Measurements from ENCODE around the gene ZFYVE27.

Gene ZFYVE27

DNA sequence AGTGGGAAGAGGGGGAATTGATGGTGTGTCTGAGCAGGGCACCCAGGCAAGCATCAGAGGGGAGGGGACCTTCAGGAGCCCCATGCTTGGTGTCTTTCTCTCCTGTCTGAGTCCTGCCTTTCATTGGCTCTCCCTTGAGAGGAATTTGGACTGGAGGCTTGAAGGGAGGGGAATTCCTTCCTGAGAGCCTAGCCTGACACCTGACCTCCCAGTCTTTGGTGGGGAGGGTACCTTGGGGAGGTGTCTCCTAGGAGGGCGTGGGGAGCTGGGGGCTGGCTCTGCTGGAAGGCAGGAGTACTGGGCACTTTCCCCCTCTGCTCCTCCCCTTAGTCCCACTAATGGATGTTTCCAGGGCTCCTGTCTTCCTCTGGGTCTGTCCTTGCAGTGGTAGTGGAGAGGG is 36.2 kb downstream of the ZFYVE27 start:
- Histone ChIP-seq H3K4me1 (ENCODE audit: control insufficient read depth, insufficient read depth, low read length, poor library complexity, severe bottlenecking) (peaks cover 5% of the 10 kb centered on the region), H3K4me3 (ENCODE audit: extremely low read depth, insufficient read depth, low read length, poor library complexity, severe bottlenecking) (no peak overlapping the region), H3K27ac (ENCODE audit: low read depth, low read length, severe bottlenecking) (no peak overlapping the region), H3K9me3 (ENCODE audit: control insufficient read depth, low read length) (no peaks in the 10 kb centered on the region), H3K36me3 (ENCODE audit: control insufficient read depth, insufficient read depth, low read length) (no peaks in the 10 kb centered on the region)
- WGBS, 2 experiments (ENCODE audit: insufficient coverage in 2 of 2) = no CpG with 5 or more reads among the region's 1 CpG

- Histone ChIP-seq H3K36me3 (ENCODE audit: control insufficient read depth, insufficient read depth, low read length) (no peaks in the 10 kb centered on the region), H3K4me1 (ENCODE audit: control insufficient read depth, insufficient read depth, low read length, poor library complexity, severe bottlenecking) (peaks cover 5% of the 10 kb centered on the region), H3K9me3 (ENCODE audit: control insufficient read depth, low read length) (no peaks in the 10 kb centered on the region), H3K27ac (ENCODE audit: low read depth, low read length, severe bottlenecking) (no peak overlapping the region), H3K4me3 (ENCODE audit: extremely low read depth, insufficient read depth, low read length, poor library complexity, severe bottlenecking) (no peak overlapping the region)
- 79 to 90% methylated on average over 9 to 10 of the region's 10 CpGs for WGBS, 2 experiments (ENCODE audit: insufficient coverage in 2 of 2)
These were observed 37.9 kb downstream of the ZFYVE27 start for GRCh38 chr10:97774811-97775294.

- peaks cover 11% of the 10 kb centered on the region for H3K4me1 ChIP-seq (ENCODE audit: control insufficient read depth, insufficient read depth, low read length, poor library complexity, severe bottlenecking)
- no peak overlapping the region for H3K4me3 ChIP-seq (ENCODE audit: extremely low read depth, insufficient read depth, low read length, poor library complexity, severe bottlenecking)
- H3K36me3 ChIP-seq (ENCODE audit: control insufficient read depth, insufficient read depth, low read length) = no peaks in the 10 kb centered on the region
- 74 to 96% methylated on average over 3 of the region's 4 CpGs for WGBS, 2 experiments (ENCODE audit: insufficient coverage in 2 of 2)
- no peak overlapping the region for H3K27ac ChIP-seq (ENCODE audit: low read depth, low read length, severe bottlenecking)
- no peaks in the 10 kb centered on the region for H3K9me3 ChIP-seq (ENCODE audit: control insufficient read depth, low read length)
These were observed 40.2 kb downstream of the ZFYVE27 start for GRCh38 chr10:97777143-97777542.

- H3K4me3 ChIP-seq (ENCODE audit: extremely low read depth, insufficient read depth, low read length, poor library complexity, severe bottlenecking) = no peak overlapping the region
- H3K36me3 ChIP-seq (ENCODE audit: control insufficient read depth, insufficient read depth, low read length) = no peaks in the 10 kb centered on the region
- H3K4me1 ChIP-seq (ENCODE audit: control insufficient read depth, insufficient read depth, low read length, poor library complexity, severe bottlenecking) = peaks cover 11% of the 10 kb centered on the region
- 54 to 55% methylated on average over 9 to 10 of the region's 11 CpGs for WGBS, 2 experiments (ENCODE audit: insufficient coverage in 2 of 2)
- no peak overlapping the region for H3K27ac ChIP-seq (ENCODE audit: low read depth, low read length, severe bottlenecking)
- no peaks in the 10 kb centered on the region for H3K9me3 ChIP-seq (ENCODE audit: control insufficient read depth, low read length)
These were observed 41.7 kb downstream of the ZFYVE27 start for GRCh38 chr10:97778452-97779302.

GRCh38 chr10:97779492-97779891 is 42.6 kb downstream of the ZFYVE27 start:
- H3K9me3 ChIP-seq (ENCODE audit: control insufficient read depth, low read length) = no peaks in the 10 kb centered on the region
- 91 to 100% methylated on average over 1 to 2 of the region's 4 CpGs for WGBS, 2 experiments (ENCODE audit: insufficient coverage in 2 of 2)
- H3K4me1 ChIP-seq (ENCODE audit: control insufficient read depth, insufficient read depth, low read length, poor library complexity, severe bottlenecking) = peaks cover 11% of the 10 kb centered on the region
- H3K27ac ChIP-seq (ENCODE audit: low read depth, low read length, severe bottlenecking) = no peak overlapping the region
- no peaks in the 10 kb centered on the region for H3K36me3 ChIP-seq (ENCODE audit: control insufficient read depth, insufficient read depth, low read length)
- H3K4me3 ChIP-seq (ENCODE audit: extremely low read depth, insufficient read depth, low read length, poor library complexity, severe bottlenecking) = no peak overlapping the region

GRCh38 chr10:97779975-97780374 is 43.0 kb downstream of the ZFYVE27 start:
- Histone ChIP-seq H3K27ac (ENCODE audit: low read depth, low read length, severe bottlenecking) (no peak overlapping the region), H3K9me3 (ENCODE audit: control insufficient read depth, low read length) (no peaks in the 10 kb centered on the region), H3K4me1 (ENCODE audit: control insufficient read depth, insufficient read depth, low read length, poor library complexity, severe bottlenecking) (peaks cover 11% of the 10 kb centered on the region), H3K36me3 (ENCODE audit: control insufficient read depth, insufficient read depth, low read length) (no peaks in the 10 kb centered on the region), H3K4me3 (ENCODE audit: extremely low read depth, insufficient read depth, low read length, poor library complexity, severe bottlenecking) (no peak overlapping the region)
- WGBS, 2 experiments (ENCODE audit: insufficient coverage in 2 of 2) = 100% methylated on average over 1 of the region's 3 CpGs

- H3K4me1 ChIP-seq (ENCODE audit: control insufficient read depth, insufficient read depth, low read length, poor library complexity, severe bottlenecking) = peaks cover 11% of the 10 kb centered on the region
- no peak overlapping the region for H3K4me3 ChIP-seq (ENCODE audit: extremely low read depth, insufficient read depth, low read length, poor library complexity, severe bottlenecking)
- peak overlapping the region; percentile 26 for H3K27ac ChIP-seq (ENCODE audit: low read depth, low read length, severe bottlenecking)
- no peaks in the 10 kb centered on the region for H3K36me3 ChIP-seq (ENCODE audit: control insufficient read depth, insufficient read depth, low read length)
- H3K9me3 ChIP-seq (ENCODE audit: control insufficient read depth, low read length) = no peaks in the 10 kb centered on the region
- 73 to 80% methylated on average over 6 to 7 of the region's 7 CpGs for WGBS, 2 experiments (ENCODE audit: insufficient coverage in 2 of 2)
These were observed 44.1 kb downstream of the ZFYVE27 start for GRCh38 chr10:97780841-97781617.

GRCh38 chr10:97781618-97782331 is 44.8 kb downstream of the ZFYVE27 start:
- Histone ChIP-seq H3K4me1 (ENCODE audit: control insufficient read depth, insufficient read depth, low read length, poor library complexity, severe bottlenecking) (peaks cover 11% of the 10 kb centered on the region), H3K4me3 (ENCODE audit: extremely low read depth, insufficient read depth, low read length, poor library complexity, severe bottlenecking) (no peak overlapping the region), H3K9me3 (ENCODE audit: control insufficient read depth, low read length) (no peaks in the 10 kb centered on the region), H3K36me3 (ENCODE audit: control insufficient read depth, insufficient read depth, low read length) (no peaks in the 10 kb centered on the region), H3K27ac (ENCODE audit: low read depth, low read length, severe bottlenecking) (no peak overlapping the region)
- 65 to 74% methylated on average over 13 to 14 of the region's 14 CpGs for WGBS, 2 experiments (ENCODE audit: insufficient coverage in 2 of 2)

DNA sequence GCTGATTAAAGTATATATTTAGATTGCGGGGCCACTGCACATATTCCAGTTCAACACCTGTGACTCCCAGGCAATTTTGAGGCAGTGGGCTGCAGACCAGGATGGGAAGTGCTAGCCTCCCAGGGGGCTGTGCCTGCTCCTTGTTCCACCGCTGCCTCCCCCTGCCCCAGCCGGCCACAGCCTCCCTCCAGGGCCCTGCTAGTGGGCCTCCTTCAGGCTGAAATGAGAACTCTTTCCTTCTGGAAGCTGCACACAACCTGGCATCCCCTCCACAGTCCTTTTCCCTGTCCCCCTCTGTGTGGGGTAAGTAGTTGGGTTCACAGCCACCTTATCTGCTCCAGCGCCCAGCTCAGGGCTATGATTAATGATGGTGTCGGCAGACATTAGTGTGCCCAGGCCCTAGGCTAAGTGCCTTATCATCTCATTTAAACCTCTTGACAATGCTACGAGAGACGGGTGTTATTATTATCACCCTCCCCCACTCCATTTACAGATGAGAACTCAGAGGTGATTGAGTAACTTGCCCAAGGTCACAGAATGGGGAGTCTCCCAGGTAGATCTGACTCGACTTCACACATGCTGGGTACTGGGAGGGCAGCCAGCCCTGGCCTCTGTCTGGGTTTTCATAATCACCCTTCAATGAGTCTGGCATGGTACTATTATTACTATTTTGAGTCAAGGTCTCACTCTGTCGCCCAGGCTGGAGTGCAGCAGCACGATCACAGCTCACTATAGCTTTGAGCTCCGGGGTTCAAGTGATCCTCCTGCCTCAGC is 45.7 kb downstream of the ZFYVE27 start:
- Histone ChIP-seq H3K36me3 (ENCODE audit: control insufficient read depth, insufficient read depth, low read length) (no peaks in the 10 kb centered on the region), H3K4me1 (ENCODE audit: control insufficient read depth, insufficient read depth, low read length, poor library complexity, severe bottlenecking) (peaks cover 11% of the 10 kb centered on the region), H3K9me3 (ENCODE audit: control insufficient read depth, low read length) (no peaks in the 10 kb centered on the region), H3K4me3 (ENCODE audit: extremely low read depth, insufficient read depth, low read length, poor library complexity, severe bottlenecking) (no peak overlapping the region), H3K27ac (ENCODE audit: low read depth, low read length, severe bottlenecking) (no peak overlapping the region)
- WGBS, 2 experiments (ENCODE audit: insufficient coverage in 2 of 2) = 75 to 76% methylated on average over 6 to 7 of the region's 11 CpGs
